ENCODE results near the gene SLC17A9.

Gene SLC17A9

DNA sequence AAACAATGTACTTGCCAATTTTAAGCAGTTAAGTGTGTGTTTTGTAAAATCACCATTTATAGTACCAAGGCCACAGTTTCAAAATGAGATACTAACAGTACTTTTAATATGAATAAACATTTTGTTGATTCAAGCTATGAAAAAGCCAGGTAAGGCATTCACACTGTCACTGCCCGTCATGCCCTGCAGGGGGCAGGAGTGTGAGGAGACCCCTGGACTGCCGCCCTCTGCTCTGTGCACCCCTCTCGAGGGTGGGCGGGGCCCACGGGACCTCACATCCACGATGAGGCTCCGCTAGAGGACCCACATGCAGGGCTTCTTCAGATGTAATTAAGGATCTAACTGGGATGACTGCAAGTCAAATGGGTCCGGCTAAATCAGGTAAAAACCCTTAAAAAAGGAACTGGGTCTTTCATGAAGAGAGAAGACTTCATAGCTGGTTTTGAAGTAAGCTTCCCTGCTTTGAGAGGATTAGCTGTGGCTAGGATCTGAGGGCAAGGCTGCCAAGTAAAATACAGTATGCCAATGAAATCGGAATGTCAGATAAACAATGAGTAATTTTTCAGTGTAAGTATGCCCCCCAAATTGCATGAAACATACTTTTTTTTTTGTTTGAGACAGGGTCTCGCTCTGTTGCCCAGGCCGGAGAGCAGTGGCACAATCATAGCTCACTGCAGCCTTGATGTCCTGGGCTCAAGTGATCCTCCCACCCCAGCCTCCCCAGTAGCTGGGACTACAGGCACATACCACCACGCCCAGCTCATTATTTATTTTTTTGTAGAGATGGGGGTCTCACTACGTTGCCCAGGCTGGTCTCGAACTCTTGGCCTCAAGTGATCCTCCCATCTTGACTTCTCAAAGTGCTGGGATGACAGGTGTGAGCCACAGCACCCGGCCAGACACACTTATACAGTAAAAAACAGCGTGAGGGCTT is 44.9 kb upstream of the SLC17A9 start:
- peaks cover 36% of the 10 kb centered on the region for H3K79me2 ChIP-seq (ENCODE audit: control insufficient read depth, insufficient read depth, low read length)
- H2BK5ac ChIP-seq (ENCODE audit: low read length), result no peak overlapping the region
- no peak overlapping the region for H3K27ac ChIP-seq (ENCODE audit: low read depth, low read length)
- no peak overlapping the region for H3K18ac ChIP-seq (ENCODE audit: low read length)
- no peaks in the 10 kb centered on the region for H3K27me3 ChIP-seq (ENCODE audit: insufficient read depth, low read length, poor library complexity)
- peaks cover 40% of the 10 kb centered on the region for H3K36me3 ChIP-seq (ENCODE audit: control insufficient read depth, insufficient read depth, low read length)
- H3K4me2 ChIP-seq (ENCODE audit: low read length), result no peak overlapping the region
- no peak overlapping the region for H4K5ac ChIP-seq (ENCODE audit: low read length)
- H3K23ac ChIP-seq (ENCODE audit: low read length), result no peak overlapping the region
- no peak overlapping the region for H2BK120ac ChIP-seq (ENCODE audit: low read depth, low read length)
- no peak overlapping the region for H3K9ac ChIP-seq (ENCODE audit: low read length)
- H3K56ac ChIP-seq (ENCODE audit: low read length), result no peak overlapping the region
- no peak overlapping the region for H3K4ac ChIP-seq (ENCODE audit: low read depth, low read length)
- H3K4me3 ChIP-seq (ENCODE audit: low read length), result no peak overlapping the region
- no peak overlapping the region for H2AK5ac ChIP-seq (ENCODE audit: low read length)
- no peak overlapping the region for H4K8ac ChIP-seq (ENCODE audit: low read depth, low read length)
- WGBS (ENCODE audit: extremely low coverage, insufficient coverage, low lambda C conversion rate), result no CpG with 5 or more reads among the region's 16 CpGs
- peak; percentile 42 for DNase-seq
- no peaks in the 10 kb centered on the region for H3K4me1 ChIP-seq (ENCODE audit: control insufficient read depth, low read depth, low read length)
- peaks cover 28% of the 10 kb centered on the region for H3K79me1 ChIP-seq (ENCODE audit: low read length)
- H2BK15ac ChIP-seq (replicated peaks; ENCODE audit: low read depth), result no peak overlapping the region

DNA sequence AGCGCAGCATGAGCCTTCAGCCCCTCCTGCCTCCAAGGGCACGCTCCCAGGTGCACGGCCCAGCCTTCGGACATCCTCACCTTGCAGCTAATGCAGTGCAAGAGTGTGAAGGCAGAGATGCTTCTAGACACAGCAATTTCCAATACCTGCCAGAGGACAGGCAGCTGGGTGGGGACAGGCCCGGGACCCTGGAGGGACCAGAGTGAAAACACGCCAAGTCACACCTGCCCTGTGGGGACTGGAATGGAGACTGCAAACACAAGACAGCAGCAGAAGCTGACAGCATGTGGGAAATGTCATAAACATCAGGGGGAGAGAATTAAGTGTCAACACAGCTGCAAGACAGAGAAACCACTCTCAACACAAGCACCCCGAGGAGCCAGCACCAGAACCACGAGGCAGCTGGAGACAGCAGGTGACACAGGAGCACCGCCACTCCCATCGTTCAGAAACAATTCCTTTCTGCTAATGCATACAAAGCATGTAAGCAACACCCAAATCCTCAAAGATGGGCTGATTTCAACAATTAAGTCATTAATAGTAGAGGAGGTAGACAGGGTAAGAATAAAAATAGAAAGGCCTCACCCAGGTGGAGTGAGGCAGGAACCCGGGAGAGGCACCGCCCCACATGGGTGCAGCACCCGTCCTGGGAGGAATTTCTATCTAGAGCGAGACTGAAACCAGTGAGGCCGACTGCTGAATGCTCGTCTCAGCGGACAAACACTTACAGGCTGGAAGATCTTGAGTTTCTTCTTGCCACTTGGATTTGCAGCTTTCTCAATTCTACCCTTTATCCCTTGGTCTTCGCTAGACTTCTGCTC is 43.3 kb upstream of the SLC17A9 start:
- H3K9ac ChIP-seq (ENCODE audit: low read length), result no peak overlapping the region
- H3K36me3 ChIP-seq (ENCODE audit: control insufficient read depth, insufficient read depth, low read length), result peaks cover 38% of the 10 kb centered on the region
- H2BK15ac ChIP-seq (replicated peaks; ENCODE audit: low read depth), result no peak overlapping the region
- H3K4ac ChIP-seq (ENCODE audit: low read depth, low read length), result no peak overlapping the region
- no peak overlapping the region for H3K4me2 ChIP-seq (ENCODE audit: low read length)
- H4K5ac ChIP-seq (ENCODE audit: low read length), result no peak overlapping the region
- H4K8ac ChIP-seq (ENCODE audit: low read depth, low read length), result no peak overlapping the region
- DNase-seq, result no peak
- H3K27ac ChIP-seq (ENCODE audit: low read depth, low read length), result no peak overlapping the region
- H3K27me3 ChIP-seq (ENCODE audit: insufficient read depth, low read length, poor library complexity), result no peaks in the 10 kb centered on the region
- no CpG with 5 or more reads among the region's 18 CpGs for WGBS (ENCODE audit: extremely low coverage, insufficient coverage, low lambda C conversion rate)
- H2BK120ac ChIP-seq (ENCODE audit: low read depth, low read length), result no peak overlapping the region
- H3K4me3 ChIP-seq (ENCODE audit: low read length), result no peak overlapping the region
- no peaks in the 10 kb centered on the region for H3K4me1 ChIP-seq (ENCODE audit: control insufficient read depth, low read depth, low read length)
- H2BK5ac ChIP-seq (ENCODE audit: low read length), result no peak overlapping the region
- H3K56ac ChIP-seq (ENCODE audit: low read length), result no peak overlapping the region
- no peak overlapping the region for H3K18ac ChIP-seq (ENCODE audit: low read length)
- peaks cover 31% of the 10 kb centered on the region for H3K79me1 ChIP-seq (ENCODE audit: low read length)
- H3K79me2 ChIP-seq (ENCODE audit: control insufficient read depth, insufficient read depth, low read length), result peaks cover 50% of the 10 kb centered on the region
- H2AK5ac ChIP-seq (ENCODE audit: low read length), result no peak overlapping the region
- no peak overlapping the region for H3K23ac ChIP-seq (ENCODE audit: low read length)

DNA sequence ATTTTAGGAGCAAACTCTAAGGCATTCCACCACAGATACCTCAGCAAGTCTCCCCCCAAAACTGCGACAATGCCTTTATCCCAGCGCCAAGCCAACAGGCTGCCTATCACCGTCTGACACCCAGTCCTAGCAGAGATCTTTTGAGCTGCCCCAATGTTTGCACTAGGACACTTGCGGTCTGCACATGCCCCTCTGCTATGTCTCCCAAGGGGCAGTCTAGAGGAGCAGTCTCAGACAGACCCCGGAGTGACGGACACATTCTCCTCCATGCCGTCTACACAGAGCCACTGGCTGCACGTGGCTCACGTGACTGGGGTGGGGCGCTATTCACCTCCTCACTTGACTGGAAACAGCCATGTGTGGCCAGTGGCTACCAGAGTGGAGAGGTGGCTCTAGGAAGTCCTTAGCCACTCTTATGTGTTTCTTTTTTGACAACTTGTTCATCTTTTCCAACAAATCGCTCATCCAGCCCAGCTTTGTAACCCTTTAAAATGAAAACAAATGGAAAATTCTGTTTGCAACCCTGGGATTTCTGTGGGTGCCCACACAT is 42.2 kb upstream of the SLC17A9 start:
- Histone ChIP-seq H3K36me3 (ENCODE audit: control insufficient read depth, insufficient read depth, low read length) (peaks cover 35% of the 10 kb centered on the region), H3K4me2 (ENCODE audit: low read length) (no peak overlapping the region), H3K79me2 (ENCODE audit: control insufficient read depth, insufficient read depth, low read length) (peaks cover 60% of the 10 kb centered on the region), H2BK5ac (ENCODE audit: low read length) (no peak overlapping the region), H4K5ac (ENCODE audit: low read length) (no peak overlapping the region), H3K4ac (ENCODE audit: low read depth, low read length) (no peak overlapping the region), H2BK15ac (replicated peaks; ENCODE audit: low read depth) (no peak overlapping the region), H3K27me3 (ENCODE audit: insufficient read depth, low read length, poor library complexity) (no peaks in the 10 kb centered on the region), H2BK120ac (ENCODE audit: low read depth, low read length) (no peak overlapping the region), H3K4me3 (ENCODE audit: low read length) (no peak overlapping the region), H3K4me1 (ENCODE audit: control insufficient read depth, low read depth, low read length) (peaks cover 2% of the 10 kb centered on the region), H2AK5ac (ENCODE audit: low read length) (no peak overlapping the region), H3K56ac (ENCODE audit: low read length) (no peak overlapping the region), H3K23ac (ENCODE audit: low read length) (no peak overlapping the region), H3K18ac (ENCODE audit: low read length) (no peak overlapping the region), H4K8ac (ENCODE audit: low read depth, low read length) (no peak overlapping the region), H3K79me1 (ENCODE audit: low read length) (peaks cover 33% of the 10 kb centered on the region), H3K27ac (ENCODE audit: low read depth, low read length) (no peak overlapping the region), H3K9ac (ENCODE audit: low read length) (no peak overlapping the region)
- no peak for DNase-seq
- no CpG with 5 or more reads among the region's 11 CpGs for WGBS (ENCODE audit: extremely low coverage, insufficient coverage, low lambda C conversion rate)

DNA sequence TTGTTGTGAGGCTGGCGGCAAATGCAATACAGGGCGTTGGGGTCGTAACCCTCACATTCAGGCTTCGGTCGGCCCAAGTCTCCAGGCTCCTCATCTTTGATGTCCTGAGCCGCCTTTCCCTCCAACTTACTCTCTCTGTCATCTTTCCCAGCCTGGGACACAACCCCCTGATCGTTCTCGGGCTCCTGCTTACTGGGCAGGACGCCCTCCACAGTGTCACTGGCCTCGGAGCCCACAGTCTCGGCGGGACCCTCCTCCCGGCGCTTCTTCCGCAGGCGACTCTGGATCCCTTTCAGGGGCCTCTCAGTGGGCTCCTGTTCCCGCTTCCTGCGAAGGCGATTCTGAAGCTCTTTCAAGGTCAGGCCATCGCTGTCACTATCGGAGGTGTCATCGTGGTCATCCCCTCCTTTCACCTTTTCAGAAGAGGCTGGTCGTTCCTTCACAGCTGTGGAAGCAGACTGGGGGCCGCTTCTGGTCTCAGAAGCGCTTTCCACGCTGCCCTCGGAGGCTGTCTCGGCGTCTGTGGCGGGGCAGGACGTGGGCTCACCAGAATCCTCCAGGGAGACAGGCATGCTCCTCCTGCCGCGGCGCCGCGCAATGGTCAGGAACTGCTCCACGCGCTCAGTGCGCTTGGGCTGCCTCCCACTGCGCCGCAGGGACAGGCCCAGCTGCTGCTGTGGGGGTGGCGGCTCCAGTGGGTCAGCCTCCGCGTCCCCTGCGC is 41.6 kb upstream of the SLC17A9 start:
- no peak overlapping the region for H3K9ac ChIP-seq (ENCODE audit: low read length)
- peaks cover 66% of the 10 kb centered on the region for H3K79me2 ChIP-seq (ENCODE audit: control insufficient read depth, insufficient read depth, low read length)

DNA sequence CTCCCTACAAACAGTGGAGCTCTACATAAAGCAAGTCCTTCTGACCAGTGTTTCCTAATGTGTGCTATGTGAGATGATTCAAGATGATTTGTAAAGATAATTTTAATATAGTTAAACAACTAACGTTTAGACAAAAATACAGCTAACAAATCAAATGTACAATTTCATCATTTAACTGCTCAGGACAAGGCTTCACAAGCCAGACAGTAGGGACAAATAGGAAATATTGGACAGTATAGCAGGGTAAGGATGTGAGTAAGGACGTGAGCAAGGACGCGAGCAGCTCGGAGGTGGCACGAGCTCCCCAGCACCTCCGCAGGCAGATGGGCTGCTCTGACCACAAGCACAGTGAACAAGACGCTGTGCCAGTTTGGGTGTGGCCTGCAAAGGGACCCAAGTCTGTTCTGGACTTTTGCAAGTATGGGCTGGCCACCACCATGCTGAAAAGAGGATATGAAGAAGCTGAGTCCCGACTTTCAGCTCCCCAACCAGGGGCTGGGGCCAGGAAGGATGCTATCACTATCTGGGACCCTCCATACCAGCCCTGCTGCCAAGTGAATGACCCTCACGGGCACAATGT is 40.7 kb upstream of the SLC17A9 start:
- H4K5ac ChIP-seq (ENCODE audit: low read length), result no peak overlapping the region
- no peak overlapping the region for H4K8ac ChIP-seq (ENCODE audit: low read depth, low read length)
- H3K9ac ChIP-seq (ENCODE audit: low read length), result no peak overlapping the region
- no peaks in the 10 kb centered on the region for H3K27me3 ChIP-seq (ENCODE audit: insufficient read depth, low read length, poor library complexity)
- no peak overlapping the region for H3K4me3 ChIP-seq (ENCODE audit: low read length)
- no peak overlapping the region for H2BK15ac ChIP-seq (replicated peaks; ENCODE audit: low read depth)
- peaks cover 33% of the 10 kb centered on the region for H3K79me1 ChIP-seq (ENCODE audit: low read length)
- no peak overlapping the region for H2BK120ac ChIP-seq (ENCODE audit: low read depth, low read length)
- H3K23ac ChIP-seq (ENCODE audit: low read length), result no peak overlapping the region
- WGBS (ENCODE audit: extremely low coverage, insufficient coverage, low lambda C conversion rate), result no CpG with 5 or more reads among the region's 10 CpGs
- H3K27ac ChIP-seq (ENCODE audit: low read depth, low read length), result no peak overlapping the region
- DNase-seq, result no peak
- no peak overlapping the region for H3K56ac ChIP-seq (ENCODE audit: low read length)
- H2BK5ac ChIP-seq (ENCODE audit: low read length), result no peak overlapping the region
- H3K4me2 ChIP-seq (ENCODE audit: low read length), result no peak overlapping the region
- peaks cover 26% of the 10 kb centered on the region for H3K36me3 ChIP-seq (ENCODE audit: control insufficient read depth, insufficient read depth, low read length)
- peaks cover 2% of the 10 kb centered on the region for H3K4me1 ChIP-seq (ENCODE audit: control insufficient read depth, low read depth, low read length)
- H3K79me2 ChIP-seq (ENCODE audit: control insufficient read depth, insufficient read depth, low read length), result peaks cover 74% of the 10 kb centered on the region
- no peak overlapping the region for H2AK5ac ChIP-seq (ENCODE audit: low read length)
- H3K4ac ChIP-seq (ENCODE audit: low read depth, low read length), result no peak overlapping the region
- H3K18ac ChIP-seq (ENCODE audit: low read length), result no peak overlapping the region

More for the DNA sequence above, 41.6 kb upstream of the SLC17A9 start:
- Histone ChIP-seq H2AK5ac (ENCODE audit: low read length) (no peak overlapping the region), H3K79me1 (ENCODE audit: low read length) (peaks cover 33% of the 10 kb centered on the region), H2BK120ac (ENCODE audit: low read depth, low read length) (no peak overlapping the region), H2BK5ac (ENCODE audit: low read length) (no peak overlapping the region), H3K23ac (ENCODE audit: low read length) (peak overlapping the region; percentile 18), H3K27me3 (ENCODE audit: insufficient read depth, low read length, poor library complexity) (no peaks in the 10 kb centered on the region), H3K36me3 (ENCODE audit: control insufficient read depth, insufficient read depth, low read length) (peaks cover 29% of the 10 kb centered on the region), H4K5ac (ENCODE audit: low read length) (no peak overlapping the region), H3K27ac (ENCODE audit: low read depth, low read length) (no peak overlapping the region), H3K18ac (ENCODE audit: low read length) (no peak overlapping the region), H4K8ac (ENCODE audit: low read depth, low read length) (no peak overlapping the region), H3K4me1 (ENCODE audit: control insufficient read depth, low read depth, low read length) (peaks cover 2% of the 10 kb centered on the region), H2BK15ac (replicated peaks; ENCODE audit: low read depth) (no peak overlapping the region), H3K4me2 (ENCODE audit: low read length) (no peak overlapping the region), H3K4ac (ENCODE audit: low read depth, low read length) (no peak overlapping the region), H3K4me3 (ENCODE audit: low read length) (no peak overlapping the region), H3K56ac (ENCODE audit: low read length) (no peak overlapping the region)
- no CpG with 5 or more reads among the region's 45 CpGs for WGBS (ENCODE audit: extremely low coverage, insufficient coverage, low lambda C conversion rate)
- no peak for DNase-seq
